Urothelium cell line (cell line): Measurements from ENCODE around the gene GCNT2.
"Not testable (repeated sequence)": the region's sequence is repeated elsewhere in the genome, so short reads cannot be mapped to it uniquely, and the experiment has no call there.

Source experiments
- DNase-seq: peaks from one replicate; pipeline ENCODE4 v3.0.0; 2011; ENCODE audit warnings: low spot score, mixed read lengths
- FAIRE-seq: peaks from 2 replicates; lab custom pipeline; 2011; peaks lifted over from hg19 to GRCh38; lab: Jason Lieb, UNC

The GCNT2 gene

DNA sequence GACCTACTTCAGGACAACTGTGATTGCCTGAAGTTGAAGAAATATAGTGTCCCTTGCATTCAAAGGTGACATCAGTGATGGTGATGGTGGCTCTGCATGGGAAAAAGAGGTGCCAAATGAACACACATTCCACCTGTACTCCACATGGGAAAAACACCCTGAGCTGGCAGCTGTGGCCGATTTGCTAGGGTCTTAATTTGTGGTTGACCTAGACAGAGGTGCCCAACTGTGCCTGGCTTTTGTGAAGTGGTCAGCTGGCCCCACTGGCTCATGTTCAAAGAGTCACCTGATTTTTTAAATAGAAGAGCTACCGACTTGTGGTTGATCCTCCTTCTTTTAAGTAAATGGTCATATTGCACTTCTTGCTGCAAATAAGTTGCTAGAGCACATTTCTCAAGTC, 7.6 kb upstream of the GCNT2 start:
- DNase-seq = no peak
- no peak for FAIRE-seq

DNA sequence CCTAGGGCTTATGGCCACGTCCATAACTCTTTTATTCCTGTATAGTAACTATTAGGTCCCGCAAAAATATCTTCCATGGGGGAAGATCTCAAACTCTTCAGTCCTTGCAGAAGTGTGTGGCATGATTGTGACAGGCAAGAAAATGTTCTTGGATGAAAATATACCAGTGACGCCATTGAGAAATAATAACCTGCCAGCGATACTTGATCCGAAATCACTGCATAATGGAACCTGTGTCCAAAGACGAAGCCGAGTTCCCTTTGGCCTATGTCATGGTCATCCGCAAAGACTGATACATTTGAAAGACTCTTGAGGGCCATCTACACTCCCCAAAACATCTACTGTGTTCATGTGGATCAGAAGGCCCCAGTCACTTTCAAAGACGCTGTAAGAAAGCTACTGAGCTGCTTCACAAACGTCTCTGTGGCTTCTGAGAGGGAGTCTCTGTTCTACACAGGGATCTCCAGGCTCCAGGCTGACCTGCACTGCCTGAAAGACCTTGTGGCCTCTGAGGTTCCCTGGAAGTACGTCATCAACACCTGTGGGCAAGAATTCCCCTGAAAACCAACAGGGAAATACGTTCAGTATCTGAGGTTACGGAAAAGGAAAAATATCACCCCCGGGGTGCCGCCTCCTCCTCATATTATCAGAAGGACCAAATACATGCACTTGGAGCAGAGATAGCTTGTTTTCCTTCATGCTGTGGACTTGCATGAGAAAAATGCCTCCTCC, 6.9 kb upstream of the GCNT2 start:
- no peak for FAIRE-seq
- DNase-seq = no peak

- FAIRE-seq = no peak
- no peak for DNase-seq
Measured at GRCh38 chr6:10516953-10517352, 4.2 kb upstream of the GCNT2 start.

DNA sequence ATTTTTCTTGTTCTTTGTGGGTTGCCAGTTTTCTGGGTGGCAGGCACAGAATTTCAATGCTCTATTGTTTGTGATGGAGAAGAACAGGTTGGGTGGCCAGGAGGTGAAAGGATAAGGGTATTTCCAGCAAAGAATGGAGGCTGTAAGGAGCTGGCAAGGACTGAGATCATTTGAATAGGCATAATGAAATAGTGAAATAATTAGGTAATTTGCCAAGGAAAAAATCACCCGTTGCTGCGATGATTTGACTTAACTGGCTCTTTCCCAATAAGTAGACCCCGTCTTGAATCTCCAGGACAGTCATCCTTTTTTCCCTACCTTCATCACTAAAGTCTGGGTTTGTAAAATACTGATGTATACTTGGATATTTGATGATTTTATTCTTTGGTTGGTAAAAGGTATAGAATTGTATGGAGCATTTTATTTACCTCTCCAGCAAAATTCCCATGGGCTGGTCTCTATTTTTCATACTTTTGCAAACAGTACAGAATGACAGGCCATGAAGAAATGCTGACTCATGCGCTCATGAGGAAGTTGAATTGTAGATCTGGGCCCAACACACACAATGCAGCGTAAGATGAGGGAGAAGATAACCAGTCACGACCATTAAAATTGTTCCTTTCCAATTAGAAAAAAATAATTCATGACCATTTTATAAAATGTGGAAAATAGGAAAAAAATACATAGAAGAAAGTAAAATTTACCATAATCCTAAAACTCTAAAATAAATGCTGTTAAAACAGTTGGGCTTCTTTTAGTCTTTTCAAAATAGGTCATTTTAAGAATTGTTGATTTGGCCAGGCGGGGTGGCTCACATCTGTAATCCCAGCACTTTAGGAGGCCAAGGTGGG, 2.4 kb upstream of the GCNT2 start:
- FAIRE-seq (no peak), DNase-seq (no peak)

DNA sequence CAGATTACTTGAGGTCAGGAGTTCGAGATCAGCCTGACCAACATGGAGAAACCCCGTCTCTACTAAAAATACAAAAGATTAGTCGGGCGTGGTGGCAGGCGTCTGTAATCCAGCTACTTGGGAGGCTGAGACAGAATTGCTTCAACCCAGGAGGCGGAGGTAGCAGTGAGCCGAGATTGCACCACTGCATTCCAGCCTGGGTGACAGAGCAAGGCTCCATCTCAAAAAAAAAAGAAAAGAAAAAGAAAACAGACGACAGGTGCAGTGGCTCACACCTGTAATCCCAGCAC, 1.8 kb upstream of the GCNT2 start:
- DNase-seq, FAIRE-seq: not testable (repeated sequence)

DNA sequence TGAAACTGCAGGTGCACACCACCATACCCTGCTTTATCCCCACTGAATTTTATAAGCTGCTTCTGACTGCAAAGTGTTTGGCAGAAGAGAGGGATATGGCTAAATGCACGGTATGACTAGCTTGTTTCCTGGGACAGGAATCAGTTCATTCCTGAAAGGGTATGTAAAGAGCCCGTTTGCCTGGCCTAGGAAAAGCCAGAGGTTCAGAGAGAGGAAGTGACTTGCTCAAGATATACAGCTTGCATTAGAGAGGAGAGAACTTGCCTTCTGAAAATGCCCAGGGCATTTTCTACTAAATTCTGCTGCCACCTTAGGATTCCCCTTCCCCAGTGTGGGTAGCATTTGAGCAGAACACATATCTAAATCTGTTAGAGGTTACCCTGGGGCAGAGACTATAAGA, 683 bp upstream of the GCNT2 start:
- DNase-seq (no peak), FAIRE-seq (no peak)

DNA sequence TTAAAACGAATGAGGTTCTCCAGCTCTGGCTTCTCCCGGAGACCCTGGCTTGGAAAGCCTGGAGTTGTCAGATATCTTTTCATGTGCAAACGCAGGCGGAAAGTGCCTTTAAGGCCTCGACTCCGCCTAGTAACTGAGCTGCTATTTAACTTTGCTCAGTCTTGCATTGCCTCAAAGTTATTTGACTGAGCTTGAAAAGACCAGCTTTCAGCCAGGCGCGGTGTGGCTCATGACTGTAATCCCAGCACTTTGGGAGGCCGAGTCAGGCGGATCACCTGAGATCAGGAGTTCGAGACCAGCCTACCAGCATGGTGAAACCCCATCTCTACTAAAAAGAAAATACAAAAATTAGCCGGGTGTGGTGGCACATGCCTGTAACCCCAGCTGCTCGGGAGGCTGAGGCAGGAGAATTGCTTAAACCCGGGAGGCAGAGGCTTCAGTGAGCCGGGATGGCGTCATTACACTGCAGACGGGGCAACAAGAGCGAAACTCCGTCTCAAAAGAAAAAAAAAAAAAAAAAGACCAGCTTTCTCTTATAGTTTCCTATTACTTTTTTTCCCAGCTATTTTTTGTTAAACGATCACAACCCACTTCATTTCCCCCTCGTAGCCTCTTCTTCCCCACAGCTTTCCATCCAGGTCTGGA, 1.9 kb downstream of the GCNT2 start:
- FAIRE-seq (no peak), DNase-seq (no peak)

- DNase-seq (no peak), FAIRE-seq (no peak)
Measured at GRCh38 chr6:10526156-10526555, 5.0 kb downstream of the GCNT2 start.

- DNase-seq (no peak), FAIRE-seq (no peak)
Measured at GRCh38 chr6:10528158-10528981, 7.2 kb downstream of the GCNT2 start.

DNA sequence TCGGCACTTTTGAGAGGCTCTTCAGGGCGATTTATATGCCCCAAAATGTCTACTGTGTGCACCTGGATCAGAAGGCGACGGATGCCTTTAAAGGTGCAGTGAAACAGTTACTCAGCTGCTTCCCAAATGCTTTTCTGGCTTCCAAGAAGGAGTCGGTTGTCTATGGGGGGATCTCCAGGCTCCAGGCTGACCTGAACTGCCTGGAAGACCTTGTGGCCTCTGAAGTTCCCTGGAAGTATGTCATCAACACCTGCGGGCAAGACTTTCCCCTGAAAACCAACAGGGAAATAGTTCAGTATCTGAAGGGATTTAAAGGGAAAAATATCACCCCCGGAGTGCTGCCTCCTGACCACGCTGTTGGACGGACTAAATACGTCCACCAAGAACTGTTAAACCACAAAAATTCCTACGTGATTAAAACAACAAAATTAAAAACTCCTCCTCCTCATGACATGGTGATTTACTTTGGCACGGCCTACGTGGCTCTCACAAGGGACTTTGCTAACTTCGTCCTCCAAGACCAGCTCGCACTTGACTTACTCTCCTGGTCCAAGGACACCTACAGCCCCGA, 8.2 kb downstream of the GCNT2 start:
- DNase-seq (no peak), FAIRE-seq (no peak)

- DNase-seq, FAIRE-seq: not testable (repeated sequence)
Measured at GRCh38 chr6:10529828-10530374, 8.8 kb downstream of the GCNT2 start.

DNA sequence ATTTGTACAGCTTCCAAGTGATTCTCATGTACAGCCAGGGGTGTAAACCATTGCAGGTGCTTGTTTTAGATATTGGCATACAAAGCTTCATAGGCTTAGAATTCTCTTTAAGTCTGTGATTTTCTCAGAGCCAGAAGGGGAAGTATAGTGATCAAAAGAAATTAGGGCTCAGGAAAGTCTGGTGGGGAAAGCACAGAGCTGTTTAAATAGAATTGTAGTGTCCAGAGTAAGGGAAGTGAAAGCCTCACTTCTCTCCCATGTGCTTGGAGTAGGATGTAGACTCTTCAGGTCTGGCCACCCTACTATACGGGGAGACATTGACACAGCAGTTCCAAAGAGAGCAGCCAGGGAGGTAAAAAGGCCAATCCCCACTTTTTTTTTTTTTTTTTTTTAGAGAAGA, 10.4 kb downstream of the GCNT2 start:
- FAIRE-seq (no peak), DNase-seq (no peak)

DNA sequence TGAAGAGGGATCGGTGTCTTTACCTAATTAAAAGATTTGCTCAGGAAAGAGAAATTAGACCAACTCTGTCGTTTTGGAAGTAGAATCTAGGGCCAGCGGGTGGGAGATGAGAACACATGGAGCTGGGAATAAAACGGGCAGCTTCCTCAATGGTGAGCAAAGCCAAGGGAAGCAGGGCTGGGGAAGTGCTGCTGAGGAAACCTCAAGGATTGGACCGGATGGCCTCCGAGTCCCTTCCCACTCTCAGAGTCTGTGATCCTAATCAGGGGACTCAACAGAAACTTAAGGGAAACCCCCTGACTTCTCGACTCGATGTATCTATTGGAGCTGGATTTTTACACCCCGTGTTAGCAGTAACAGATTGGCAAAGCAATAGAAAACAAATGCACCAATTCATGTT, 10.8 kb downstream of the GCNT2 start:
- no peak for FAIRE-seq
- no peak for DNase-seq

GRCh38 chr6:10532392-10532791, 11.2 kb downstream of the GCNT2 start:
- no peak for FAIRE-seq
- DNase-seq = no peak

- no peak for FAIRE-seq
- no peak for DNase-seq
Measured at GRCh38 chr6:10534419-10534762, 13.2 kb downstream of the GCNT2 start.

GRCh38 chr6:10535193-10535592, 14.0 kb downstream of the GCNT2 start:
- FAIRE-seq = no peak
- DNase-seq = no peak

GRCh38 chr6:10537726-10538125, 16.6 kb downstream of the GCNT2 start:
- FAIRE-seq (no peak), DNase-seq (no peak)

- DNase-seq (no peak), FAIRE-seq (no peak)
Measured at GRCh38 chr6:10540073-10540746, 19.1 kb downstream of the GCNT2 start.

DNA sequence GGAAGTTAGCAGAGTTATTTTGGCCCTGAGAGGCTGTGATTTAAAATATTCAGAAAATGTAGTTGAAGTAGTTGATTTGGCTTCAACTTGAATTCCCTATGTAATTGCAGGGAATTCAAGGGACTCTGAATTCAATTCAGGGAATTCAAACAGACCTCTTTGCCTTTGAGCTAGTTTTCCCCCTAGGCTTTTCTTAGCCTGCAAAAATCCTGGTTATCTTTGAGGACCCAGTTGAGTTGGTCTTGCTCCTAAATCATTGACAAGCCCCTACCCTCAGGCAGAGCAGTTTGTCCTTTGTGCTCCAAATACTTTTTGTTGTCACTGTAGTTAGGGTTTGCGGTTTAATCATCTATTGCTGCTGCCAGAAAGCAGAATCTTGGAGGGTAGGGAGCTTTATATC, 20.4 kb downstream of the GCNT2 start:
- no peak for FAIRE-seq

DNA sequence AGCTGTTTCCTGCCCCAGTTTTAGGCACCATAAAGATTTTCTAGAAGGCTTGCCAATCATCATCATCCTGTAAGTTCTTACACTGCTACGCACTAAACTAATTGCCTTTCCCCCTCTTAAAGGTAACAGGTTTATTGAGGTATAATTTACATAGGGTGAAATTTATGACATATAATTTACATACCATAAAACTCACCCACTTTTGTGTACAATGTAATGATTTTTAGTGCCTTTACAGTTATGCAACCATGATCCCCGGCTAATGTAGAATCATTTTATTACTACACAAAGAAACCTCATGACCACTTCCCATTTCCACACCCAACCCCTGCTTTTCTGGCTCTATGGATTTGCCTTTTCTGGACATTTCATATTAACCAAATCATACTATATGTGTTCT, 21.1 kb downstream of the GCNT2 start:
- DNase-seq (no peak), FAIRE-seq (no peak)

More for the DNA sequence above, 20.4 kb downstream of the GCNT2 start:
- DNase-seq = no peak
